Measurements from ENCODE around the gene LGALS4.
"Not testable (repeated sequence)": the region's sequence is repeated elsewhere in the genome, so short reads cannot be mapped to it uniquely, and the experiment has no call there.

LGALS4 gene

GRCh38 chr19:38817081-38817480 is 4.3 kb upstream of the LGALS4 start:
- Histone ChIP-seq H3K36me3 (ENCODE audit: control insufficient read depth, insufficient read depth, low read length) (peaks cover 43% of the 10 kb centered on the region), H3K27ac (ENCODE audit: low read depth, low read length) (no peak overlapping the region), H3K27me3 (ENCODE audit: control insufficient read depth, insufficient read depth, low read length) (no peaks in the 10 kb centered on the region), H3K9me3 (ENCODE audit: control insufficient read depth, insufficient read depth, low read length) (no peaks in the 10 kb centered on the region; the same call in 1 of the 2 replicates), H3K4me3 (ENCODE audit: low read depth, low read length) (no peak overlapping the region), H3K4me1 (ENCODE audit: control insufficient read depth, insufficient read depth, low read length) (no peaks in the 10 kb centered on the region), H3K9ac (ENCODE audit: low read depth, low read length) (no peak overlapping the region)

DNA sequence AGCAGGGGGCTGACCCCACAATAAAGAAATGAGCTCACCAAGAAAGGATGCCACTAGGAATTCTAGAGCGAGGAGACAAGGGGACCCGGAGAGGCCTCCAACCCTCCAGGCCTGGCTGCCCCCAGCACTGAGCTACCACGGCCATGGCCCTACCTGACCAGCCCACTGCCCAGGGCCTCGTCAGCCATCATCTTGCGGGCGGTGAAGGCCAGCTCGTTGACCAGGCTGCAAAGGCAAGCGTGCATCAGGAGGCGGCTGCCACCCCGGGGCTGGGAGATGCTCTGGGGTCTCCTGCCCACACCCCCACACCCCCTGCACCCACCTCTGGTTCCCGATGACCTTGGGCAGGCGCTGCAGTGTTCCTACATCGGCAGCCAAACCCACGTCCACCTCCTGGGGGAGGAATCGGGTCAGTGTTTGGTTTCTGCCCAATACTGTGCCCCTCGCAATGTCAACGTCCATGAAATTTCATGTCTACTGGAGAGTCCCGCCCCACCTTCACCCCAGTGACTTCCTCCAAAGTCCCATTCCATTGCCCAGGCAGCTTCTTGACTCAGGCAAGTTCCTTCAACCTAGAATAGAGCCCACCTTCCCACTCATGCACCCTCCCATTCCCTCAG is 3.5 kb upstream of the LGALS4 start:
- H3K9me3 ChIP-seq (ENCODE audit: control insufficient read depth, insufficient read depth, low read length), result no peaks in the 10 kb centered on the region; the same call in 1 of the 2 replicates
- no peak overlapping the region for H3K9ac ChIP-seq (ENCODE audit: low read depth, low read length)
- peaks cover 43% of the 10 kb centered on the region for H3K36me3 ChIP-seq (ENCODE audit: control insufficient read depth, insufficient read depth, low read length)
- no peak overlapping the region for H3K4me3 ChIP-seq (ENCODE audit: low read depth, low read length)
- no peaks in the 10 kb centered on the region for H3K27me3 ChIP-seq (ENCODE audit: control insufficient read depth, insufficient read depth, low read length)
- H3K27ac ChIP-seq (ENCODE audit: low read depth, low read length), result no peak overlapping the region
- H3K4me1 ChIP-seq (ENCODE audit: control insufficient read depth, insufficient read depth, low read length), result no peaks in the 10 kb centered on the region

- no peaks in the 10 kb centered on the region for H3K27me3 ChIP-seq (ENCODE audit: control insufficient read depth, insufficient read depth, low read length)
- H3K36me3 ChIP-seq (ENCODE audit: control insufficient read depth, insufficient read depth, low read length), result peaks cover 39% of the 10 kb centered on the region
- no peak overlapping the region for H3K27ac ChIP-seq (ENCODE audit: low read depth, low read length)
- H3K9me3 ChIP-seq (ENCODE audit: control insufficient read depth, insufficient read depth, low read length), result no peaks in the 10 kb centered on the region; the same call in 1 of the 2 replicates
- H3K9ac ChIP-seq (ENCODE audit: low read depth, low read length), result no peak overlapping the region
- no peaks in the 10 kb centered on the region for H3K4me1 ChIP-seq (ENCODE audit: control insufficient read depth, insufficient read depth, low read length)
- H3K4me3 ChIP-seq (ENCODE audit: low read depth, low read length), result no peak overlapping the region
These were observed 2.6 kb upstream of the LGALS4 start for GRCh38 chr19:38815059-38816001.

- H3K4me1 ChIP-seq (ENCODE audit: control insufficient read depth, insufficient read depth, low read length); H3K9ac ChIP-seq (ENCODE audit: low read depth, low read length); H3K9me3 ChIP-seq (ENCODE audit: control insufficient read depth, insufficient read depth, low read length); H3K27ac ChIP-seq (ENCODE audit: low read depth, low read length); H3K4me3 ChIP-seq (ENCODE audit: low read depth, low read length); H3K27me3 ChIP-seq (ENCODE audit: control insufficient read depth, insufficient read depth, low read length): not testable (repeated sequence)
- peaks cover 34% of the 10 kb centered on the region for H3K36me3 ChIP-seq (ENCODE audit: control insufficient read depth, insufficient read depth, low read length)
These were observed 1.2 kb upstream of the LGALS4 start for GRCh38 chr19:38813932-38814331.

DNA sequence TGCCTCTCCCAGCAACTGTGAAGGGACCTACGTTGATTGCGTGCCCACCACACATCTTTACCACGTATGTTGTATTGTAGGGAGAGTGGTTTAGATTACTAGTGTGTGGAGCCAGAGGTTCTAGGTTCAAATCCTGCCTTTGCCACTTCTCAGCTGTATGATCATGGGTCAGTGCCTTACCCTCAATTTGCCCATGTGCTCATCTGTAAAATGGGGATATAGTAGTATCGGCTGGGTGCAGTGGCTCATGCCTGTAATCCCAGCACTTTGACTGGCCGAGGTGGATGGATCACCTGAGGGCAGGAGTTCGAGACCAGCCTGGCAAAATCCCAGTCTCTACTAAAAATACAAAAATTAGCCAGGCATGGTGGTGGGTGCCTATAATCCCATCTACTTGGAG is 578 bp upstream of the LGALS4 start:
- Histone ChIP-seq H3K27me3 (ENCODE audit: control insufficient read depth, insufficient read depth, low read length) (no peaks in the 10 kb centered on the region), H3K36me3 (ENCODE audit: control insufficient read depth, insufficient read depth, low read length) (peaks cover 34% of the 10 kb centered on the region), H3K27ac (ENCODE audit: low read depth, low read length) (no peak overlapping the region), H3K4me1 (ENCODE audit: control insufficient read depth, insufficient read depth, low read length) (no peaks in the 10 kb centered on the region), H3K4me3 (ENCODE audit: low read depth, low read length) (no peak overlapping the region), H3K9ac (ENCODE audit: low read depth, low read length) (no peak overlapping the region), H3K9me3 (ENCODE audit: control insufficient read depth, insufficient read depth, low read length) (no peaks in the 10 kb centered on the region)

DNA sequence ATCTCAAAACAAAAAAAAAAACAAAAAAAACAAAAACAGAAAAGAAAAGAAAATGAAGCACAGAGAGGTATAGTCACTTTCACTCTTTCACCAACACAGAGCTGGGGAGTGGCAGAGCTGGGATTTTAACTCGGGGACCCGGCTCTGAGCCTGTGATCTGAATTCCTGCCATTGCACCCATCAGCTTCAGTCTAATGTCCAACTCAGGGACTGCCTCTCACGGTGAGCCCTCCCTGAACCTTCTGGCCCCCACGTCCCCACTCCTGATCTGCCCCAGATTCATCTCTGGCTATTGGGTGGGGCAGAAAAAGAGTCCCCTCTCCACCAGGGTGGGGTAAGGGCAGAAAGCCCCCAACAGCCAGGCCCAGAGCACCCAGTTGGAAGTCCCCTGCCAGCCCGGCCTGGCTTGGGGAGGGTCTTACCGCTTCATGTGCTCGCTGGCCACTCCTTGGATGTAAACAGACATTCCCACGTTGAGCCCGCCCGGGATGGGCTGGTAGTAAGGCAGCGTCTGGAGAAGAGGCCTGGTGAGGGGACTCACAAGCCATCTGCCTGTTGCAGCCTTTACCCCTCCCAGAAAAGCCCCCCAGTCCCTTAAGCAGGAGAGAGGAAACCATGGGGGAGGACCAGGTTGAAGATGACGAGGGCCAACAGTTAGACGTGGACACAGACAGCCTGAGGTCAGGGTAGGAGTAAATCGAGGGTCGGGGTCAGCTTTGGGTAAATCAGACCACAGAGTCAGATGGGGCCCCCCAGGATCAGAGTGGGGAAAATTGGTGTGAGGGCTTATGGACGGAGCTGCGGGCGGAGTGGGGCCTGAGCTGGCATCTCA is 520 bp downstream of the LGALS4 start:
- Histone ChIP-seq H3K4me1 (ENCODE audit: control insufficient read depth, insufficient read depth, low read length) (no peaks in the 10 kb centered on the region), H3K27me3 (ENCODE audit: control insufficient read depth, insufficient read depth, low read length) (no peaks in the 10 kb centered on the region), H3K9ac (ENCODE audit: low read depth, low read length) (no peak overlapping the region), H3K27ac (ENCODE audit: low read depth, low read length) (no peak overlapping the region), H3K36me3 (ENCODE audit: control insufficient read depth, insufficient read depth, low read length) (peaks cover 24% of the 10 kb centered on the region), H3K4me3 (ENCODE audit: low read depth, low read length) (no peak overlapping the region), H3K9me3 (ENCODE audit: control insufficient read depth, insufficient read depth, low read length) (no peaks in the 10 kb centered on the region)

DNA sequence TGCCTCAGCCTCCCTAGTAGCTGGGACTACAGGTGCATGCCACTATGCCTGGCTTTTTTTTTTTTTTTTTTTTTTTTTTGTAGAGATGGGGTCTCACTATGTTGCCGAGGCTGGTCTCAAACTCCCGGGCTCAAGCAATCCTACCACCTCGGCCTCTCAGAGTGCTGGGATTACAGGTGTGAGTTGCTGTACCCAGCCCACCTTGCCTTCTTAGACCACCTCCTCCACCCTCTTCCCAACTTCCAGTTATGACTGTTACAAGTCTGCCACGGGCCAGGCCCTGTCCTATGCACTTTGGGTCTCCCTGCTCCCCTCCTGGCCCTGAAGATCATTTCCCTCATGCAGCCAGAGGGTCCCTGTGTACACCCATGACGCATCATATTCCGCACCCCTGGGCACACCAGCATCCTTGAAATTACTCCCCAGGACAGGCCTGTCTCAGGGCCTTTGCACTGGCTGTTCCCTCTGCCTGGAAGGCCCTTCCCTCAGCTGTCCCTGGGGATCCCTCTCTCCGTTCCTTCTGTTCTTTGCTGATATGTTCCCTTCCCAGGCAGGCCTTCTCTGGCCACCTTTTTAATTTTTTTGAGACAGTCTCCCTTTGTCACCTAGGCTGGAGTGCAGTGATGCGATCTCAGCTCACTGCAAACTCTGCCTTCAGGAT is 3.0 kb downstream of the LGALS4 start:
- no peaks in the 10 kb centered on the region for H3K9me3 ChIP-seq (ENCODE audit: control insufficient read depth, insufficient read depth, low read length)
- H3K36me3 ChIP-seq (ENCODE audit: control insufficient read depth, insufficient read depth, low read length), result no peaks in the 10 kb centered on the region
- no peak overlapping the region for H3K9ac ChIP-seq (ENCODE audit: low read depth, low read length)
- no peaks in the 10 kb centered on the region for H3K27me3 ChIP-seq (ENCODE audit: control insufficient read depth, insufficient read depth, low read length)
- H3K27ac ChIP-seq (ENCODE audit: low read depth, low read length), result no peak overlapping the region
- no peaks in the 10 kb centered on the region for H3K4me1 ChIP-seq (ENCODE audit: control insufficient read depth, insufficient read depth, low read length)
- H3K4me3 ChIP-seq (ENCODE audit: low read depth, low read length), result no peak overlapping the region

GRCh38 chr19:38808741-38809140 is 4.0 kb downstream of the LGALS4 start:
- H3K9ac ChIP-seq (ENCODE audit: low read depth, low read length), result no peak overlapping the region

DNA sequence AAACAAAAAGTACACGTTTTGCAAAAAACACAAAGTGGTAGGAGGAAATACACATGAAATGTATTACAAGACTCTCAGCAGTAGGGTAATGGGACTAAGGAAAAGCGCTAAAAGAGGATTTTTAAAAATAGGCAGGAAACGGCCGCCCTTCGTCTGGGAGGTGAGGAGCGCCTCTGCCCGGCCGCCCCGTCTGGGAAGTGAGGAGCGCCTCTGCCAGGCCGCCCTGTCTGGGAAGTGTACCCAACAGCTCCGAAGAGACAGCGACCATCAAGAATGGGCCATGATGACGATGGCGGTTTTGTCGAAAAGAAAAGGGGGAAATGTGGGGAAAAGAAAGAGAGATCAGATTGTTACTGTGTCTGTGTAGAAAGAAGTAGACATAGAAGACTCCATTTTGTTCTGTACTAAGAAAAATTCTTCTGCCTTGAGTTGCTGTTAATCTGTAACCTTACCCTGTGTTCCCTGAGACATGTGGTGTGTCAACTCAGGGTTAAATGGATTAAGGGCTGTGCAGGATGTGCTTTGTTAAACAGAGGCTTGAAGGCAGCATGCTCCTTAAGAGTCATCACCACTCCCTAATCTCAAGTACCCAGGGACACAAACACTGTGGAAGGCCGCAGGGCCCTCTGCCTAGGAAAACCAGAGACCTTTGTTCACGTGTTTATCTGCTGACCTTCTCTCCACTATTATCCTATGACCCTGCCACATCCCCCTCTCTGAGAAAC is 5.2 kb downstream of the LGALS4 start:
- not testable (repeated sequence) for H3K36me3 ChIP-seq (ENCODE audit: control insufficient read depth, insufficient read depth, low read length); H3K27me3 ChIP-seq (ENCODE audit: control insufficient read depth, insufficient read depth, low read length); H3K4me1 ChIP-seq (ENCODE audit: control insufficient read depth, insufficient read depth, low read length); H3K27ac ChIP-seq (ENCODE audit: low read depth, low read length); H3K9me3 ChIP-seq (ENCODE audit: control insufficient read depth, insufficient read depth, low read length); H3K9ac ChIP-seq (ENCODE audit: low read depth, low read length); H3K4me3 ChIP-seq (ENCODE audit: low read depth, low read length)

More at GRCh38 chr19:38808741-38809140, 4.0 kb downstream of the LGALS4 start:
- H3K9me3 ChIP-seq (ENCODE audit: control insufficient read depth, insufficient read depth, low read length), result no peaks in the 10 kb centered on the region
- no peaks in the 10 kb centered on the region for H3K4me1 ChIP-seq (ENCODE audit: control insufficient read depth, insufficient read depth, low read length)
- H3K27ac ChIP-seq (ENCODE audit: low read depth, low read length), result no peak overlapping the region
- H3K4me3 ChIP-seq (ENCODE audit: low read depth, low read length), result no peak overlapping the region
- H3K36me3 ChIP-seq (ENCODE audit: control insufficient read depth, insufficient read depth, low read length), result no peaks in the 10 kb centered on the region
- H3K27me3 ChIP-seq (ENCODE audit: control insufficient read depth, insufficient read depth, low read length), result no peaks in the 10 kb centered on the region

DNA sequence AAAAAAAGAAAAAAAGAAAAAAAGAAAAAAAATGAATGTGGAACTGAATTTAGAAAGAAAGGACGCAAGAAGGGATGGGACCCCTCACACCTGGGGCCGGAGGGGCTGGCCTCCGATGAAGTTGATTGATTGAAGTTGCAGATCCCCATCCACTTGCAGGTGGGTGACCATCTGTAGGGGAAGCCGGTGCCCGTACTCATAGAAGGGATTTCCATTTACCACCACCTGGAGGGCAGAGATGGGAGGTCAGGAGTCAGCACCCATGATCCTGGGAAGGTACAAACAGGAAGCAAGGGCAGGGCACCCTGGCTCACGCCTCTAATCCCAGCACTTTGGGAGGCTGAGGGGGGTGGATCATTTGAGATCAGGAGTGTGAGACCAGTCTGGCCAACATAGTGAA is 6.4 kb downstream of the LGALS4 start:
- Histone ChIP-seq H3K4me3 (ENCODE audit: low read depth, low read length) (no peak overlapping the region), H3K4me1 (ENCODE audit: control insufficient read depth, insufficient read depth, low read length) (no peaks in the 10 kb centered on the region), H3K36me3 (ENCODE audit: control insufficient read depth, insufficient read depth, low read length) (no peaks in the 10 kb centered on the region), H3K9me3 (ENCODE audit: control insufficient read depth, insufficient read depth, low read length) (no peaks in the 10 kb centered on the region), H3K27ac (ENCODE audit: low read depth, low read length) (no peak overlapping the region), H3K9ac (ENCODE audit: low read depth, low read length) (no peak overlapping the region), H3K27me3 (ENCODE audit: control insufficient read depth, insufficient read depth, low read length) (no peaks in the 10 kb centered on the region)
